GM12874 (cell line): ENCODE results near the gene MAB21L1.

ENCODE experiments used
- CTCF ChIP-seq: IDR thresholded peaks from 2 replicates; pipeline ENCODE4 v1.5.1; 2011; ENCODE audit warnings: low read depth, mild to moderate bottlenecking, control low read depth, low read length, moderate library complexity; ENCODE audit not compliant: insufficient read depth

Gene MAB21L1

GRCh38 chr13:35496006-35496405 is 19.5 kb upstream of the MAB21L1 start:
- TF ChIP-seq CTCF: no peak

DNA sequence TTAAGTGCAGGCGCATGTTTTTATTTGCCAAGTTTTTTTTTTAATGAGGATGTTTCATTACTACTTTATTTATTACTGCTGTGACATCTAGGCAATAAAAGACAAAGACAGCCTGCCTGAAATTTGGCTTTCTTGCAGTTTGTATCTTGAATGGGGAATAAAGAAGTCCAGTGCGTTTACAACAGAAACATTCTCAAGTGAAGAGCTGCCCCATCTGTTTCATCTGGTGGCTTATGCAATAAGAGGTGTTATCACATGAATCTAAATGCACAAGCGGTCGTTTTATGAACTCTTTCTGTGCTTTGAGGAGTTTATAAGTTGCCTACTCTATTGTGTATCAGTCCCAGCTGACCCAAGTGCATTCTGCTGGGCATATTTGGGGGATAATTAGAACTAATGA is 12.6 kb upstream of the MAB21L1 start:
- TF ChIP-seq CTCF: no peak

- no peak for TF ChIP-seq CTCF
These were observed 8.9 kb upstream of the MAB21L1 start for GRCh38 chr13:35485424-35485823.

GRCh38 chr13:35484384-35484783 is 7.9 kb upstream of the MAB21L1 start:
- no peak for TF ChIP-seq CTCF

GRCh38 chr13:35483761-35484160 is 7.3 kb upstream of the MAB21L1 start:
- no peak for TF ChIP-seq CTCF

DNA sequence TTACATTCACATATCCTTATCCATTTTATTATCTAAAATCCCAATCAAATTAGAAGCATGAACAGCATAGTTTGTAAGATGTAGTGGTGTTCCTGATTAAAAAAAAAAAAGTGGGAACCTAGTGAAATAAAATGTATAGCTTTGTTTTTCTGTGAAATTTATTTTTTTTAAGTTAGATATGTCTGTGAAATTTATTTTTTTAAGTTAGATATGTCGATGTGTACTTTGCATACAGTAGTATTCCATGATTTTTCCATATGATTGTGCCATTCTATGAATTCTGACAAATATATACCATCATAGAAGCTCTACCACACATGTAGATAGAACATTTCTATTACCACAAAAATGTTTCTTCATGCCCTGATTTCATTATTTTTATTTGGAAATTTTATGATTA is 6.0 kb upstream of the MAB21L1 start:
- no peak for TF ChIP-seq CTCF

DNA sequence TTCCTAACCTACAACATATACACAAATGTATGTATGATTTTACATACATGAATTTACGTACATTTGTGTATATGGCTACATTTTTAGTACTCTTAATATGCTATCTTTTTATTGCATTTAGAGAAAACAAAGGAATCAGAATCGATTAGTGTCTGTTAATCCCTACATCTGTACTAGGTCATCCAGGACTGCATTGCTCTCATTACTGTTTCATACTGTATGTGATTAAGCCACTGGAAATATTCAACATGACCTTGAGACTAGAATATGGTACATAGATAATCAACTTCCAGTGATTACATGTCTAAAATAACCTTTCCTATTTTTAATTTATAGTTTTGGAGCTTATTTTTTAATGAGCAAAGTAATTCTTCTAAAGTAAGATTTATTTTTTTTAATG is 5.3 kb upstream of the MAB21L1 start:
- no peak for TF ChIP-seq CTCF

DNA sequence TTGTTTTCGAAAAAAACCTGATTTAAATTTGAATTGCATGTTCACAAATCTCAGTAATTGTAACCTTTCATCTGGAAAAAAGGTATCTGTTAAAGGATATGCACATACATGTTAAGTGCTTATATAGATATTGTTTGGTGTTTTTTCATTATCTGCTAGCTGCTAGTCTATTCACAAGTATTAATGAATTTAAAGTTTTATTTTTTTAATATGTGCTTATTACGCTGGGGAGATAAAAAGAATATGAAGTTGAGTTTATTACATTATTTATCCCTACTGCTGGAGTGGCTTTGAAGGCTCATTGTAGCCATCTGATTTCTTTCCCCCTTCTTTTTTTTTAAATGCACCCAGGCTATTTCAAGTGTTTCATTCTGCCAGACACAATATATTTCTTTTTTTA is 3.9 kb upstream of the MAB21L1 start:
- TF ChIP-seq CTCF: no peak
